ENCODE results near the gene GPR132. TPM values are rescaled to one million over a fixed set of nuclear protein-coding genes. Genes with fewer than 3 reads are reported as not detected.

The GPR132 gene
- total RNA-seq, 1 experiment from 2014 or later = 0.10 TPM

DNA sequence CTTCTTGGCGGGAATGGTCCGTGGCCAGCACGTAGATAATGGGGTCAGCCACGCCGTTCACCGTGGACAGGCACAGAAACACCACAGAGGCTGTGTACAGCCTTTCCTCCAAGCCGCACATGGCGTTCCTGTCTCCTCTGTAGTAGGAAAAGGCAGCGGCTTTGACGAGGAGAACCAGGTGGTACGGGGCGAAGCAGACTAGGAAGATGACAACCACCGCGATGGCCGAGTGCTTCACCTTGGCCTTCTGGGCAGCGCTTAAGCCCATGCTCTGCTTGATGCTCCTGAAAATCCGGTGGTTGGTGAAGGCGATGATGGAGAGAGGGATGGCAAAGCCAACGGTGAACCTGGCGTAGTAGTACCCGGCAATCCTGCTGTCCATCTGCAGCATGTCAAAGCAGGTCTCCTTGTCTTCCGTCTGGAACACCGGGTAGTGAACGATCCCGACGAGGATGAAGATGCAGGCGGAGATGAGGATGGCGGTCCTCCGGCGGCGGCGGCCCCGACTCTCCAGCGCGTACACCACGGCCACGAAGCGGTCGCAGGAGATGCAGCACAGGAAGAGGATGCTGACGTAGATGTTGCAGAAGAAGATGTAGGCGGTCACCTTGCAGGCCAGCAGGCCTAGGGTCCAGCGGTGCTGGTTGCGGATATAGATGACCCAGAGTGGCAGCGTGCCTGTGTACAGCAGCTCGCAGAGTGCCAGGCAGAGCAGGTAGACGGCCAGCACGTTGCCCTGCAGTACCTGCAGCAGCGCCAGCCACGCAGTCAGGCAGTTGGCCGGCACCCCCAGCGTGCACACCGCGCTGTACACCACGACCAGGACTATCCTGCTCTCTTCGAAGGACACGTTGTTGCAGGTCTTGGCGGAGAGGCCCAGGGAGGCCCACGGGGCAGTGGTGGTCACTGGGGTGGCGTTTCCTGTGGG lies 13.8 kb downstream of the GPR132 start:
- CTCF ChIA-PET = no interaction called here
- no peak overlapping the region for H2AFZ ChIP-seq (ENCODE audit: low read depth, low read length, poor library complexity, severe bottlenecking)
- POLR2A ChIA-PET = no interaction called here
- H3K4me2 ChIP-seq (ENCODE audit: low read length) = no peak overlapping the region
- H3K9me3 ChIP-seq (ENCODE audit: control insufficient read depth in 1 of 2, insufficient read depth in 1 of 2, low read depth in 1 of 2, low read length in 2 of 2) = no peaks in the 10 kb centered on the region
- BruUV-seq (replicated peaks) = no TSS peak
- H3K9me2 ChIP-seq (ENCODE audit: insufficient read depth) = no peaks in the 10 kb centered on the region
- H3K4me1 ChIP-seq (ENCODE audit: control insufficient read depth in 1 of 2, insufficient read depth in 2 of 2, low read length in 2 of 2) = peaks cover 10 to 11% of the 10 kb centered on the region in 2 experiments
- intact Hi-C loops (cut with micrococcal nuclease) = no loop called here
- no peaks in the 10 kb centered on the region for H4K20me1 ChIP-seq (ENCODE audit: insufficient read depth)
- no peak overlapping the region for H3K4me3 ChIP-seq (replicated peaks in 1 of 2; ENCODE audit: low read depth in 1 of 2, low read length in 2 of 2)
- DNase-seq (ENCODE audit: low read depth, low spot score) (no peak), ATAC-seq (no peak)
- RAD21 ChIA-PET (ENCODE audit: low non-redundant PET in 1 of 2, low total read pairs in 2 of 2, uncharacterized antibody in 2 of 2, unreplicated experiment in 2 of 2) = no interaction called here
- no peaks in the 10 kb centered on the region for H3K27me3 ChIP-seq (ENCODE audit: insufficient read depth, low read length)
- H3K27ac ChIP-seq (ENCODE audit: low read depth, low read length) = no peak overlapping the region; the same call in 1 of the 2 replicates
- no peaks in the 10 kb centered on the region for H3K79me2 ChIP-seq (ENCODE audit: insufficient read depth, low read length)
- no peaks in the 10 kb centered on the region for H3K36me3 ChIP-seq (ENCODE audit: control insufficient read depth in 1 of 2, insufficient read depth in 2 of 2, low read length in 2 of 2)
- TF ChIP-seq CBX3 (IDR thresholded peaks at IDR 0.05; ENCODE audit: low read depth) (no peak), FOSL1 (IDR thresholded peaks at IDR 0.05; ENCODE audit: low read depth) (no peak)
- H3K9ac ChIP-seq (ENCODE audit: low read length) = no peak overlapping the region

- Histone ChIP-seq H4K20me1 (ENCODE audit: insufficient read depth) (no peaks in the 10 kb centered on the region), H3K79me2 (ENCODE audit: insufficient read depth, low read length) (no peaks in the 10 kb centered on the region), H3K9me3 (ENCODE audit: control insufficient read depth in 1 of 2, insufficient read depth in 1 of 2, low read depth in 1 of 2, low read length in 2 of 2) (no peaks in the 10 kb centered on the region), H3K4me2 (ENCODE audit: low read length) (peak overlapping the region; percentile 31; the same call in 1 of the 2 replicates), H3K27ac (ENCODE audit: low read depth, low read length) (peak overlapping the region; percentile 26; the same call in 1 of the 2 replicates), H3K36me3 (ENCODE audit: control insufficient read depth in 1 of 2, insufficient read depth in 2 of 2, low read length in 2 of 2) (no peaks in the 10 kb centered on the region), H3K27me3 (ENCODE audit: insufficient read depth, low read length) (no peaks in the 10 kb centered on the region), H2AFZ (ENCODE audit: low read depth, low read length, poor library complexity, severe bottlenecking) (no peak overlapping the region), H3K9me2 (ENCODE audit: insufficient read depth) (no peaks in the 10 kb centered on the region), H3K9ac (ENCODE audit: low read length) (no peak overlapping the region), H3K4me3 (replicated peaks in 1 of 2; ENCODE audit: low read depth in 1 of 2, low read length in 2 of 2) (no peak overlapping the region), H3K4me1 (ENCODE audit: control insufficient read depth in 1 of 2, insufficient read depth in 2 of 2, low read length in 2 of 2) (peaks cover 10 to 17% of the 10 kb centered on the region in 2 experiments)
- ATAC-seq (peak; percentile 45), DNase-seq (ENCODE audit: low read depth, low spot score) (peak; percentile 16)
- BruUV-seq (replicated peaks) = no TSS peak
- TF ChIP-seq MAX (IDR thresholded peaks at IDR 0.05) (peak; percentile 61), FOSL1 (IDR thresholded peaks at IDR 0.05; ENCODE audit: low read depth) (no peak)
- RAD21 ChIA-PET (ENCODE audit: low non-redundant PET in 1 of 2, low total read pairs in 2 of 2, uncharacterized antibody in 2 of 2, unreplicated experiment in 2 of 2) = no interaction called here
- intact Hi-C loops (cut with micrococcal nuclease) = no loop called here
- POLR2A ChIA-PET = no interaction called here
- CTCF ChIA-PET = no interaction called here
Measured at GRCh38 chr14:105050551-105050897, 14.7 kb downstream of the GPR132 start.
